ENCODE measurements around the gene NPB.
A peak's percentile ranks its signal among the peaks of the same experiment; 100 is the strongest.

NPB gene

DNA sequence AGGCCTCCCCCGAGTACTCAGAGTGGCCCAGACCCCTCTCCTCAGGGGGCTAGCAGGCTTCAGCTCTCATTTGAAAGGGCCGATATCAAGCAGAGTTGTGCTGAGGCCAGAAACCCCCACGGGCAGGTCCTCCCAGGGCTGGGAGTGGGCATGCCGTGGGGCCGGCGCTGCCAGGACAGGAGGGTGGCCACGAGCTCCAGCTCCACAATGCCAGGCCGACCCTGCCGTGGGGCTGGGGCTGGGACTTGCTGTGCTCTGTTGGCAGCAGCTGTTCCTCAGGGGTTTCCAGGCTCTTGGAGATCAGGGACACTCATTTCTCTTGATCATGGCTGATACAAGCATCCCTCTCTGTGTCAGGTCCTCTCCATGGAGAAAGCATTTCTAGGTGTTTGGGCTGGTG is 3.2 kb upstream of the NPB start:
- no peak for DNase-seq (ENCODE audit: low spot score)

- no peak for DNase-seq (ENCODE audit: low spot score)
These were observed 2.4 kb upstream of the NPB start for GRCh38 chr17:81899514-81900166.

- DNase-seq (ENCODE audit: low spot score) = no peak
These were observed 1.7 kb upstream of the NPB start for GRCh38 chr17:81900181-81900820.

DNA sequence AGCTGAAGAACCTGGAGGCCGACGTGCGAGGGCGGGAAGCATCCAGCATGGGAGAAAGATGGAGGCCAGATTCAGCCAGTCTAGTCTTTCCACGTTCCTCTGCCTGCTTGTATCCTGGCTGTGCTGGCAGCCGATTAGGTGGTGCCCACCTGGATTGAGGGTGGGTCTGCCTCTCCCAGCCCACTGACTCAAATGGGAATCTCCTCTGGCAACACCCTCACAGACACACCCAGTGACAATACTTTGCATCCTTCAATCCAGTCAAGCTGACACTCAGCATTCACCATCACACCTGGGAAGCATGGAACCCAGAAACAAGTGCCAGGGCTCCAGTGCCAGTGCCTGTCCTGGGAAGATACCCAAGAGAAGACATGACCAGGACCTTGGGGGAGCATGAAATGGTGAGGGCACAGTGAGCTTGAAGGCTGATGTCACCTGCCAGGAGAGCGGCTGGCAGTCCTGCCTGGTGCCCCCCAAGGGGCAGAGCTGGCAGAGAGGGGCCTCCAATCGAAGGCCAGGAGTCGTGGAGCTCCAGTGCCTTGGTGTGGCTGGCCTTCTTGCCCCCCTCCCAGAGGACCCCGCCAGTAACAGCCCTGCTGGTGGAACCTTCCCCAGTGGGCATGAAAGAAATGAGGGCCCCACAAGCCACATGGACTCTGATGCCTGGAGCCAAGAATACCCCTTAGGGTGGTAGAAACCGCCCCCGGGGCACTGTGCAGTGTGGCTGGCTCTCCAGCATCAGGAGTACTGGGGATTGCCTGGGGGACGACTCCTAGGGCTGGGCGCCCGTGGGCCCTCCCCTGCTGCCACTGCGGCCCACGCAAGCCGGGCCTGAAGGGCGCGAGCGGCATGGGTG is 643 bp upstream of the NPB start:
- no peak for DNase-seq (ENCODE audit: low spot score)

- no peak for DNase-seq (ENCODE audit: low spot score)
These were observed 796 bp downstream of the NPB start for GRCh38 chr17:81902653-81903414.

DNA sequence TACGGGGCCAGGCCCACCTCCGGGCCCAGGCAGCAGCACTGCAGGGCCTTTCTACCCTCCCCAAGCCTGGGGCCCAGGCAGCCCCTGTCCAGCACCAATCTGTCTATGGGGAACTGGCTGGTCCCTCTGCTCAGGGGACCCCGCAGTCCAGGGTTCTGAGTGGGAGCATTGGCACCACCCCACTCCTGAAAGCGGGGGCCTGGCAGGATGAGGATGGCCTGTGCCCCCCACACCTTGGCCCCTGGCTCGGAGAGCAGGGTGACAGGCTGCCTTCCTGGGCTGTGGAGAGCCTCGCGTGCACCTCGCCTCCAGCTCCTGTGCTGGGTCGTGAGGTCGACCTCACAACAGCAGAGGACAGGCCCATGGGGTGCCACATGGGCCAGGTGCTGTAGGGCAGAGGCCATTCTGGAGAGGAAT is 1.4 kb downstream of the NPB start:
- DNase-seq (ENCODE audit: low spot score) = no peak

GRCh38 chr17:81903896-81904599 is 2.0 kb downstream of the NPB start:
- no peak for DNase-seq (ENCODE audit: low spot score)

- no peak for DNase-seq (ENCODE audit: low spot score)
These were observed 2.8 kb downstream of the NPB start for GRCh38 chr17:81904600-81905423.

GRCh38 chr17:81905424-81905875 is 3.4 kb downstream of the NPB start:
- no peak for DNase-seq (ENCODE audit: low spot score)

- no peak for DNase-seq (ENCODE audit: low spot score)
These were observed 4.0 kb downstream of the NPB start for GRCh38 chr17:81905993-81906392.

DNA sequence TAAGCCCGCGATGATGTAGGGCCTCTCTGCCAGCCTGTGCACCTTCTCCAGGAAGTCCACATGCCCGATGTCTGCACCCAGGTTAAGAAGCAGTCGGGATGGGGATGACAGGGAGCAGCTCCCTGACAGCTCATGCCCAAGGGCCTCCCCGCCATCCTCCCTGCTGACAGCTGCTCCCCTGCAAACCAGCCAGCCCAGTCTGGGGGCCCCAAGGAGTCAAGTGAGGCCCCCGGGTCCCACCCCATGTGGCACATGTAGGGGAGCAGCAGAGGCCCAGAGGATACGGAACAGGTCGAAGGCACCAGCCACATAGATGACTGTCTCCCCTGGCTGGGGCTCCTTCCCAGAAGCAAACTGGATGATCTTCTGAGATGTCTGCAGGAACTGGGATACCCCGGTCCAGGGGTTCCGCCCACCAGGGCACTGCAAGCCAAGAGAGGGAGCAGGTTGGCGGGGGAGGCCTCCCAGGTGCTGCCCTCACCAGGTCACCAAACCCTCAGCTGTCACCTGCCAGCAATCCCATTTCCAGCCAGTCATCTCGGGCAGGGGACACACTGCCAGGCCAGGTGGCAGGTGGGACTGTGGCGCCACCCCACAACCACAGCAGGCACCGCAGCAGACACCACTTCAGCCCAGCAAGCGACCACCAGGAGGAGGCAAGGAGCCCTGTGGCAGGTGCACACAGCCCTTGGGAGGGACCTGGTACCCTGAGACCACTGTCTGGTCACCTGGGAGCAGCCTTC is 4.6 kb downstream of the NPB start:
- no peak for DNase-seq (ENCODE audit: low spot score)

GRCh38 chr17:81907219-81908145 is 5.4 kb downstream of the NPB start:
- no peak for DNase-seq (ENCODE audit: low spot score)

- DNase-seq (ENCODE audit: low spot score) = no peak
These were observed 6.8 kb downstream of the NPB start for GRCh38 chr17:81908793-81909192.

- no peak for DNase-seq (ENCODE audit: low spot score)
These were observed 7.2 kb downstream of the NPB start for GRCh38 chr17:81909231-81909630.

GRCh38 chr17:81909966-81910839 is 8.2 kb downstream of the NPB start:
- DNase-seq (ENCODE audit: low spot score) = no peak

DNA sequence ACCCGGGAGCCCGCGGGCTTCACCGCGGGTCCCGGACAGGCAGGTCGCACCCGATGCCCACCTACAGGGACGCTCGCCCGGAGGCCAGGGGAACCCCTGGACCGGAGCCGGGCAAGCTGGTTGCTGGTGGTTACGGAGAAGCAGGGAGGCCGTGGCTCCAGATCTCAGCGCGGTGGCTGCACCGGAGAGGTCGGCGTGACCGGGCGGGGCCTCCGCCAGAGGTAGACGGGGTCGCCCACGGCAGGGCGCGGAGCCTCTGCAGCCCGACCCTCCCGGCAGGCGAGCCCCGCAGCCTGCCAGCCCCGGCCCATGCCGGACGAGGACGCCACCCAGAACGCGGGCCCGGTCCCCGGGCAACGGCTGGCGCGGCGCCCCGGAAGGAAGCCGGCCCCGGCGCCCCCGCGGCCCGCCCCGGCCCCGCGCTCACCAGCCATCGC is 8.8 kb downstream of the NPB start:
- no peak for DNase-seq (ENCODE audit: low spot score)

- peak; percentile 92 for DNase-seq (ENCODE audit: low spot score)
These were observed 9.4 kb downstream of the NPB start, which contains the start of gene PCYT2 for GRCh38 chr17:81911277-81911961. Gene PCYT2, minus strand, starts transcription at chr17:81911399. Its CDS starts 44 bp downstream, at chr17:81911355.

All from hematopoietic multipotent progenitor cell treated with erythropoietin and hydrocortisone succinate and interleukin-3 and kit ligand, for 15 days (in vitro differentiated cells).